Motor neuron (in vitro differentiated cells): ENCODE measurements around the gene HLA-DQB1. TPM values are rescaled to one million over a fixed set of nuclear protein-coding genes. Genes with fewer than 3 reads are reported as not detected.
"Not testable (repeated sequence)": the region's sequence is repeated elsewhere in the genome, so short reads cannot be mapped to it uniquely, and the experiment has no call there.

Experiments
- ATAC-seq, 8 experiments: fragments of 200-7000 bp; cut with Tn5 transposase; replicated peaks in 6 of 8; 2 replicates each; pipeline ENCODE4 v1.8.0; 2021; ENCODE audit warnings: mild to moderate bottlenecking in 8 of 8, moderate library complexity in 8 of 8
- H3K27ac ChIP-seq, 2 donors: fragments of 250-450 bp; sonication (Bioruptor Pico); 2 replicates each; pipeline ENCODE4 v1.9.0; 2021; ENCODE audit warnings: antibody characterized with exemption in 2 of 2, mild to moderate bottlenecking in 2 of 2, moderate library complexity in 1 of 2
- H3K4me1 ChIP-seq, 2 donors: fragments of 250-450 bp; sonication (Bioruptor Pico); replicated peaks in 1 of 2; 2 replicates each; pipeline ENCODE4 v1.6.1; 2021; ENCODE audit warnings: antibody characterized with exemption in 2 of 2, mild to moderate bottlenecking in 2 of 2, moderate library complexity in 1 of 2
- H3K4me3 ChIP-seq, 5 donors: fragments of 250-450 bp; sonication (Bioruptor Pico); 2 replicates each; pipeline ENCODE4 v1.9.0; 2021; ENCODE audit warnings: antibody characterized with exemption in 5 of 5, mild to moderate bottlenecking in 5 of 5, moderate library complexity in 4 of 5
- WGBS, 10 experiments: fragments of 450-650 bp; shearing (Covaris generic); methylation state at CpG; one replicate each; pipeline ENCODE4 v1.0.0; 2022; 5-methylcytosine and 5-hydroxymethylcytosine counted together
- in situ Hi-C, 9 experiments: fragments of 400-800 bp; cut with MboI; loops; one replicate each; pipeline ENCODE4 v1.15.0; 2021; ENCODE audit warnings: low sequenced_read_pairs in 9 of 9, low pct_unique_long_range_greater_than_20kb in 2 of 9; ENCODE audit not compliant: unreplicated experiment in 9 of 9
- total RNA-seq, 8 experiments: library from RNA; unstranded; fragments of 300-600 nt; gene quantifications; 2 replicates each; pipeline versions ENCODE4 v1.2.3 to v1.2.4, GENCODE V29; 2022

Gene HLA-DQB1
- total RNA-seq, 8 experiments from 2014 or later = 0.25 to 1.1 (median 0.54) TPM; not detected in 4

DNA sequence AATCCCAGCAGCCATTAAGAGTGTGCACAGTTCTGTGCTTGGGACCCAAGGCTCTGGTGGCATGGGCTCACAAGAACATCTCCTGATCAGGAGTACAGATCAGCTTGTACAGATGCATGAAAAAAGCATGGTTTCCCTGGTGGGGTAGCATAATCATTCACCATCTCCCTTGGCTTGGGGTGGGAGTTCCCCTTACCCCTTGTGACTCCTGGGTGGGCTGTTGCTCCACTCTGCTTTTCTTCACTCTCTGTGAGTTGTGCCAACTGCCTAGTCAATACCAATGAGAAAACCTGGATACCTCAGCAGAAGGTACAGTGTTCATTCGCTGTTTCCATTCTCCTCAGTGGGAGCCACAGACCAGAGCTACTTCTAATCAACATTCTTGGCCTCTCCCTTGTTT is 13.6 kb upstream of the HLA-DQB1 start:
- H3K4me1 ChIP-seq = no peaks in the 10 kb centered on the region
- in situ Hi-C loops = loop anchor here in 2 of 9 experiments (25.0 kb wide), 1 partner anchor 243 kb away; the partner anchor contains the start of gene HLA-DRA (in 2 of the 2)
- no peak overlapping the region for H3K27ac ChIP-seq
- ATAC-seq = no peak
- WGBS, 10 experiments = 0 to 40% (median 10%) methylated on average over 1 of the region's 1 CpG; no CpG with 5 or more reads in 6 of the 10 experiments
- no peak overlapping the region for H3K4me3 ChIP-seq

DNA sequence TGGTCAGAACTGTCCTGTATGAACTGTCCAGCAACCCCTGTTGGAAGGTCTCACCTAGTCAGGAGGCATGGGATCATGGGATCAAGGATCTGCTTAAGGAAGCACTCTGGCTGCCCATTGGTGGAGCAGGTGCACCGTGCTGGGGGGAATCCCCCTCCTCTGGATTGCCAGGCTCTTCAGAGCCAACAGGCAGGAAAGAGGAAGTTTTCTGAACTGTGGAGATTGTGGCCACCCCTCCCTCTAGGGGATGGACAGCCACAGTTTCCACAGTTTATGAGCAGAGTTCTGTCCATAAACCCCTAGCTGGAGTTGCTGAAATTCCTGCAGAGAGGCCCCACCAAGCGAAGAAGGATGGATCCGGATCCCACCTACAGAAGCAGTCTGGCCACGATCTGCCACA is 13.0 kb upstream of the HLA-DQB1 start:
- in situ Hi-C loops = loop anchor here in 2 of 9 experiments (25.0 kb wide), 1 partner anchor 242 kb away; the partner anchor contains the start of gene HLA-DRA (in 2 of the 2)
- no peak overlapping the region for H3K4me3 ChIP-seq
- WGBS, 10 experiments = 0% methylated on average over 2 of the region's 4 CpGs; no CpG with 5 or more reads in 9 of the 10 experiments
- no peak for ATAC-seq
- H3K4me1 ChIP-seq = no peaks in the 10 kb centered on the region
- H3K27ac ChIP-seq = no peak overlapping the region

DNA sequence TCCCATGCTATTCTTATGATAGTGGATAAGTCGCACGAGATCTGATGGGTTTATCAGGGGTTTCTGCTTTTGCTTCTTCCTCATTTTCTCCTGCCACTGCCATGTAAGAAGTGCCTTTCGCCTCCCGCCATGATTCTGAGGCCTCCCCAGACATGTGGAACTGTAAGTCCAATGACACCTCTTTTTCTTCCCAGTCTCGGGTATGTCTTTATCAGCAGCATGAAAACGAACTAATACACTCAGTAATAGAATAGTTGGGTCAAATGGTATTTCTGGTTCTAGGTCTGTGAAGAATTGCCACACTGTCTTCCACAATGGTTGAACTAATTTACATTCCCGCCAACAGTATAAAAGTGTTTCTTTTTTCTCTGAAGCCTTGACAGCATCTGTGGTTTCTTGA is 7.7 kb upstream of the HLA-DQB1 start:
- H3K27ac ChIP-seq, in situ Hi-C loops, H3K4me1 ChIP-seq, H3K4me3 ChIP-seq, ATAC-seq: not testable (repeated sequence)
- 0 to 100% (median 82%) methylated on average over 1 to 5 of the region's 7 CpGs; no CpG with 5 or more reads in 3 of the 10 experiments for WGBS, 10 experiments

DNA sequence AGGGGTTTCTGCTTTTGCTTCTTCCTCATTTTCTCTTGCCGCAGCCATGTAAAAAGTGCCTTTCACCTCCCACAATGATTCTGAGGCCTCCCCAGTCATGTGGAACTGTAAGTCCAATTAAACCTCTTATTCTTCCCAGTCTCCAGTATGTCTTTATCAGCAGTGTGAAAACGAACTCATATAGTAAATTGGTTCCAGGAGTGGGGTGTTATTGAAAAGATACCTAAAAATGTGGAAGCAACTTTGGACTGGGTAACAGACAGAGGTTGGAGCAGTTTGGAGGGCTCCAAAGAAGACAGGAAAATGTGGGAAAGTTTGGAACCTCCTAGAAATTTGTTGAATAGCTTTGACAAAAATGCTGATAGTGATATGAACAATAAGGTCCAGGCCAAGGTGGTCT is 5.5 kb upstream of the HLA-DQB1 start:
- H3K27ac ChIP-seq, H3K4me1 ChIP-seq, in situ Hi-C loops, ATAC-seq, H3K4me3 ChIP-seq: not testable (repeated sequence)
- WGBS, 10 experiments = 0 to 67% (median 29%) methylated on average over 1 to 2 of the region's 2 CpGs; no CpG with 5 or more reads in 5 of the 10 experiments

DNA sequence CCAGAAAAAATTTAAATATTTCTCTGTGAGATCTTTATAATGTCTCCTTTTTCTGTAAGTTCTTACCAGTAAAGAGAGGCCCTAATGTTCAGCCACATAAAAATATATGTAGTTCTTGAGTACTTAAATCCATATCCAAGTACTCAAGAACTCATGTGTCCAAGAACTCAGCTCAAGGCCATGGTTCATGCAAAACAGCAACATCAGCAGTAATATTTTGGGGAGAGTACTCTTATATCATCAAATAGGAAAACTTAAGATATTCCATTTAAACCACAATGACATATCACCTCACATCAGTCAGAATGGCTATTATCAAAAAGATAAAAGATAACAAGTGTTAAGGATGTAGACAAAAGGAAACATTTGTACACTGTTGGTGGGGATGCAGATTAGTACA is 3.4 kb upstream of the HLA-DQB1 start:
- Histone ChIP-seq H3K27ac (no peak overlapping the region), H3K4me3 (no peak overlapping the region), H3K4me1 (no peaks in the 10 kb centered on the region)
- in situ Hi-C loops = no loop called here
- ATAC-seq = no peak

DNA sequence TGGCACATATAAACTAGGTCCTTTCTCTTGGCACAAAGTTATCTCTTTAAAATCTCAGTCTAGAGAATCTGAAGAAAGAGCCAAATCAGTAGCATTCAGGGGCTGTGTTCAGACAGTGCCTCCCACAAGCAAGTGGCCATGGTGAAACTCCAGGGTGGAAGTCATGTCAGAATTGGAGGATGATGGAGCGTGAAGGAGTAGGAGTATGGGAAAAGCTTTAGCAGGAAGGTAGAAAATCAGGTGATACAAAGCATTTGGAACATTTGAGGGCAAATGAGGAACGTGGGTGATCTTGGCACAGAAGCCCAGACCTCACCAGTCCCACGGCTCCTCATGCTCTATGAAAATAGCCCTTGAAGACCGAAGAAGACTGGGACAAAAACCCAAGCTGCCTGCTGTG is 2.8 kb upstream of the HLA-DQB1 start:
- H3K27ac ChIP-seq = no peak overlapping the region
- H3K4me1 ChIP-seq = no peaks in the 10 kb centered on the region
- WGBS, 10 experiments = 0 to 74% (median 28%) methylated on average over 1 to 4 of the region's 4 CpGs; no CpG with 5 or more reads in 2 of the 10 experiments
- no peak overlapping the region for H3K4me3 ChIP-seq
- in situ Hi-C loops = no loop called here
- no peak for ATAC-seq

- Histone ChIP-seq H3K27ac (no peak overlapping the region), H3K4me3 (no peak overlapping the region), H3K4me1 (no peaks in the 10 kb centered on the region)
- ATAC-seq = peak in 4 of 8 experiments; percentile 16 to 81 (median 50)
- in situ Hi-C loops = no loop called here
- 0 to 88% (median 48%) methylated on average over 1 to 5 of the region's 5 CpGs; no CpG with 5 or more reads in 4 of the 10 experiments for WGBS, 10 experiments
Measured at GRCh38 chr6:32668226-32668747, 1.8 kb upstream of the HLA-DQB1 start.

DNA sequence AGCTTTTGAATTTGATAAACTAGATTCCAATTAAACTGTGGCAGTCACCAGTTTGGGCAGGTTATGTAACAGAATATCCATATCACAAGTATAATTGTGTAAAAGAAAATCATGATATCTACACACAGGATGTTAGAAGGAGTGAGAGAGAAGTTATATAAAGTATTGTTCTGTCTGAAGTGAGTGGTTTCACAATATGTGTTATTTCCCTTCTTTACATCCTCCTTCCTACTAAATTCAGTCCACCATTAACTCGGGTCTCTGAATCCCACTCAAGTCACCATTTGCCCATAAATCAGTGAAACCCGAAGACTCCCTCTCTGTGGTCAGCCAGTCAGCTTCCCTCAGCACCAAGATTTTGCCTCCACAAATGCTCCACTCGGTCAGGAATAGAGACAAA is 796 bp downstream of the HLA-DQB1 start:
- no peak overlapping the region for H3K27ac ChIP-seq
- no peaks in the 10 kb centered on the region for H3K4me1 ChIP-seq
- in situ Hi-C loops = no loop called here
- WGBS, 10 experiments = 0 to 50% (median 35%) methylated on average over 1 to 3 of the region's 3 CpGs; no CpG with 5 or more reads in 1 of the 10 experiments
- H3K4me3 ChIP-seq = no peak overlapping the region
- no peak for ATAC-seq

GRCh38 chr6:32664827-32665362 is 1.6 kb downstream of the HLA-DQB1 start:
- Histone ChIP-seq H3K27ac (no peak overlapping the region), H3K4me1 (no peaks in the 10 kb centered on the region), H3K4me3 (no peak overlapping the region)
- WGBS, 10 experiments = 0% methylated on average over 1 to 3 of the region's 47 CpGs; no CpG with 5 or more reads in 8 of the 10 experiments
- peak in 5 of 8 experiments; percentile 9 to 44 (median 27) for ATAC-seq
- in situ Hi-C loops = no loop called here

- no peak for ATAC-seq
Measured at GRCh38 chr6:32664354-32664753, 2.1 kb downstream of the HLA-DQB1 start.

GRCh38 chr6:32662836-32663235 is 3.6 kb downstream of the HLA-DQB1 start:
- no peak for ATAC-seq
- H3K27ac ChIP-seq = no peak overlapping the region
- WGBS, 10 experiments = 0 to 75% (median 49%) methylated on average over 1 to 5 of the region's 5 CpGs; no CpG with 5 or more reads in 1 of the 10 experiments
- in situ Hi-C loops = no loop called here
- H3K4me1 ChIP-seq = no peaks in the 10 kb centered on the region
- H3K4me3 ChIP-seq = no peak overlapping the region

More at GRCh38 chr6:32664354-32664753, 2.1 kb downstream of the HLA-DQB1 start:
- Histone ChIP-seq H3K4me1 (no peaks in the 10 kb centered on the region), H3K4me3 (no peak overlapping the region), H3K27ac (no peak overlapping the region)
- in situ Hi-C loops = no loop called here
- WGBS, 10 experiments = 40% methylated on average over 4 of the region's 26 CpGs; no CpG with 5 or more reads in 9 of the 10 experiments

GRCh38 chr6:32662099-32662498 is 4.4 kb downstream of the HLA-DQB1 start:
- no peak for ATAC-seq

GRCh38 chr6:32659856-32660595 is 6.4 kb downstream of the HLA-DQB1 start:
- ATAC-seq = no peak
- Histone ChIP-seq H3K4me1 (no peaks in the 10 kb centered on the region), H3K4me3 (no peak overlapping the region), H3K27ac (no peak overlapping the region)
- in situ Hi-C loops = no loop called here
- 0 to 91% (median 27%) methylated on average over 1 to 4 of the region's 4 CpGs; no CpG with 5 or more reads in 5 of the 10 experiments for WGBS, 10 experiments

More at GRCh38 chr6:32662099-32662498, 4.4 kb downstream of the HLA-DQB1 start:
- Histone ChIP-seq H3K4me3 (no peak overlapping the region), H3K4me1 (no peaks in the 10 kb centered on the region), H3K27ac (no peak overlapping the region)
- 17 to 80% (median 45%) methylated on average over 1 to 2 of the region's 7 CpGs; no CpG with 5 or more reads in 6 of the 10 experiments for WGBS, 10 experiments
- in situ Hi-C loops = no loop called here
